Mesendoderm (in vitro differentiated cells): Measurements from ENCODE around the gene HTR6.
A peak's percentile ranks its signal among the peaks of the same experiment; 100 is the strongest.

Source experiments
- DNase-seq: peaks from one replicate; pipeline ENCODE4 v3.0.0; 2013
- H2AK5ac ChIP-seq: 2 replicates; pipeline ENCODE4 v1.6.1; 2013; ENCODE audit warnings: low read length, inconsistent platforms
- H2BK120ac ChIP-seq: 2 replicates; pipeline ENCODE4 v1.6.1; 2013; ENCODE audit warnings: low read depth, mild to moderate bottlenecking, low read length, moderate library complexity, mixed read lengths
- H2BK15ac ChIP-seq: replicated peaks from 2 replicates; pipeline ENCODE4 v1.6.1; 2013; ENCODE audit warnings: low read depth, mild to moderate bottlenecking, moderate library complexity
- H2BK5ac ChIP-seq: 2 replicates; pipeline ENCODE4 v1.6.1; 2013; ENCODE audit warnings: low read length, inconsistent platforms
- H3K18ac ChIP-seq: 2 replicates; pipeline ENCODE4 v1.6.1; 2013; ENCODE audit warnings: mild to moderate bottlenecking, low read length, mixed read lengths
- H3K23ac ChIP-seq: one replicate; pipeline ENCODE4 v1.6.1; 2013; ENCODE audit warnings: low read length
- H3K27ac ChIP-seq: 2 replicates; pipeline ENCODE4 v1.5.1; 2013; ENCODE audit warnings: low read depth, mild to moderate bottlenecking, inconsistent platforms, low read length, moderate library complexity
- H3K27me3 ChIP-seq: 2 replicates; pipeline ENCODE4 v1.6.1; 2013; ENCODE audit warnings: low read length, control low read depth, mild to moderate bottlenecking, inconsistent platforms; ENCODE audit not compliant: insufficient read depth, poor library complexity
- H3K36me3 ChIP-seq: 2 replicates; pipeline ENCODE4 v1.6.1; 2013; ENCODE audit warnings: low read length, inconsistent platforms; ENCODE audit not compliant: control insufficient read depth, insufficient read depth
- H3K4ac ChIP-seq: one replicate; pipeline ENCODE4 v1.6.1; 2013; ENCODE audit warnings: low read depth, mild to moderate bottlenecking, low read length, moderate library complexity
- H3K4me1 ChIP-seq: 2 replicates; pipeline ENCODE4 v1.6.1; 2013; ENCODE audit warnings: low read depth, low read length, inconsistent platforms; ENCODE audit not compliant: control insufficient read depth
- H3K4me2 ChIP-seq: 2 replicates; pipeline ENCODE4 v1.6.1; 2013; ENCODE audit warnings: low read length
- H3K4me3 ChIP-seq: 2 replicates; pipeline ENCODE4 v1.5.1; 2013; ENCODE audit warnings: mild to moderate bottlenecking, low read length
- H3K56ac ChIP-seq: one replicate; pipeline ENCODE4 v1.6.1; 2013; ENCODE audit warnings: low read length
- H3K79me1 ChIP-seq: 2 replicates; pipeline ENCODE4 v1.6.1; 2013; ENCODE audit warnings: low read length, inconsistent platforms
- H3K79me2 ChIP-seq: 2 replicates; pipeline ENCODE4 v1.6.1; 2013; ENCODE audit warnings: mild to moderate bottlenecking, low read length; ENCODE audit not compliant: control insufficient read depth, insufficient read depth
- H3K9ac ChIP-seq: 2 replicates; pipeline ENCODE4 v1.6.1; 2013; ENCODE audit warnings: low read length, inconsistent platforms
- H4K5ac ChIP-seq: one replicate; pipeline ENCODE4 v1.6.1; 2013; ENCODE audit warnings: low read length
- H4K8ac ChIP-seq: one replicate; pipeline ENCODE4 v1.6.1; 2013; ENCODE audit warnings: low read depth, mild to moderate bottlenecking, control low read depth, low read length, moderate library complexity
- WGBS: extraction: QIAGEN DNeasy Blood & Tissue Kit; methylation state at CpG from one replicate; pipeline ENCODE4 v1.1.7; 2013; ENCODE audit warnings: low lambda C conversion rate, missing lambda C conversion rate; ENCODE audit not compliant: insufficient coverage; ENCODE audit errors: extremely low coverage; 5-methylcytosine and 5-hydroxymethylcytosine counted together

The HTR6 gene

DNA sequence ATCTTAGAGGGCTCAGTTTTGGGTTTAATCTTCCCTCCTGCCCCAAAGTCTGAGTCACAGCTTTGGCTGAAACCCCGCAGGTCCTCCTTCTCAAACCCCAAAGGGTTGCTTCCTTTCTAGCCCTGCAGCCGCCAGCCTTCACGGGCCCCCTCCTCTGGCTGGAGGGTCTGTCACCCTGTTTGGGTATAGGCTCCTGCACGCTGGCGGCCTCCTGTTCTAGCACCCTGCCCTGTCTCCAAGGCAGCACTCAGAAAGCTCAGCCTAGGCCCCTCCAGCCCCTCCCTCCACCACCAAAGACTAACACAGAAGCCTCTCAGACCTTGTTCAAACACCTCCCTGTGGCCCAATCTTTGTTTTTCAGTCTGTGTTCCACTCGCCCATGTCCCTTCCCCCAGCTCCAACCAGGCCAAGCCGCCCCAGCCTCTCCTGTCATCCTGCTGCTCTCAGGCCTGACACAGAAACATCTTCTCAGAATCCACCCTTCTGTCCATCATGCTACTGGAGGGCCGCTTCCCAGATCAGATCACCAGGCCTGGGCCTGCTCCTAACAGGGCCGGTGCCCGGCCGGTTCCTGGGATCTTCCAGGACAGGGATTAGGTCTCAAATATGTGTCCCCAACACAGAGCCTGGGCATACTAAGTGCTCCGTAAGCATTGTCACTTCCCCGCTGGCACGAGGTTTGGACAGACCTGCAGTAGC lies 35.6 kb downstream of the HTR6 start:
- Histone ChIP-seq H3K23ac (no peak overlapping the region), H3K36me3 (no peaks in the 10 kb centered on the region), H2AK5ac (no peak overlapping the region), H3K79me1 (no peaks in the 10 kb centered on the region), H3K4me3 (no peak overlapping the region), H3K27ac (no peak overlapping the region), H4K8ac (no peak overlapping the region), H3K79me2 (no peaks in the 10 kb centered on the region), H3K4me2 (no peak overlapping the region), H4K5ac (no peak overlapping the region), H3K56ac (no peak overlapping the region), H2BK120ac (no peak overlapping the region), H3K9ac (no peak overlapping the region), H3K18ac (no peak overlapping the region), H2BK15ac (no peak overlapping the region), H3K27me3 (no peaks in the 10 kb centered on the region), H2BK5ac (no peak overlapping the region), H3K4me1 (no peaks in the 10 kb centered on the region), H3K4ac (no peak overlapping the region)
- WGBS: no CpG with 5 or more reads among the region's 14 CpGs
- DNase-seq: no peak

DNA sequence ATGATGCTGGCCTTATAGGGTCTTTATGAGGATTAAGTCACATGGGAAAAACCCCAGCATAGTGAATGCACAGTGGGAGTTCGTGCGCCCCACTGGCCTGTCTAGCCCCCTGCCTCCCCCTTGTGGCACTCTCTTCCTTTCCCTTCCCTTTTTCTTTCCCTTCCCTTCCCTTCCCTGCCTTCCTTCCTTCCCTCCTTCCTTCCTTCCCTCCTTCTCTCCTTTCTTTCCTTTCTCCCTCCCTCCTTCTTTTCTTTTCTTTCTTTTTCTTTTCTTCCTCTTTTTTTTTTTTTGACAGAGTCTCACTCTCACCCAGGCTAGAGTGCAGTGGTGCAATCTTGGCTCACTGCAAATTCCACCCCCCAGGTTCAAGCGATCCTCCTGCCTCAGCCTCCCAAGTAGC lies 38.6 kb downstream of the HTR6 start:
- no peaks in the 10 kb centered on the region for H3K36me3 ChIP-seq

DNA sequence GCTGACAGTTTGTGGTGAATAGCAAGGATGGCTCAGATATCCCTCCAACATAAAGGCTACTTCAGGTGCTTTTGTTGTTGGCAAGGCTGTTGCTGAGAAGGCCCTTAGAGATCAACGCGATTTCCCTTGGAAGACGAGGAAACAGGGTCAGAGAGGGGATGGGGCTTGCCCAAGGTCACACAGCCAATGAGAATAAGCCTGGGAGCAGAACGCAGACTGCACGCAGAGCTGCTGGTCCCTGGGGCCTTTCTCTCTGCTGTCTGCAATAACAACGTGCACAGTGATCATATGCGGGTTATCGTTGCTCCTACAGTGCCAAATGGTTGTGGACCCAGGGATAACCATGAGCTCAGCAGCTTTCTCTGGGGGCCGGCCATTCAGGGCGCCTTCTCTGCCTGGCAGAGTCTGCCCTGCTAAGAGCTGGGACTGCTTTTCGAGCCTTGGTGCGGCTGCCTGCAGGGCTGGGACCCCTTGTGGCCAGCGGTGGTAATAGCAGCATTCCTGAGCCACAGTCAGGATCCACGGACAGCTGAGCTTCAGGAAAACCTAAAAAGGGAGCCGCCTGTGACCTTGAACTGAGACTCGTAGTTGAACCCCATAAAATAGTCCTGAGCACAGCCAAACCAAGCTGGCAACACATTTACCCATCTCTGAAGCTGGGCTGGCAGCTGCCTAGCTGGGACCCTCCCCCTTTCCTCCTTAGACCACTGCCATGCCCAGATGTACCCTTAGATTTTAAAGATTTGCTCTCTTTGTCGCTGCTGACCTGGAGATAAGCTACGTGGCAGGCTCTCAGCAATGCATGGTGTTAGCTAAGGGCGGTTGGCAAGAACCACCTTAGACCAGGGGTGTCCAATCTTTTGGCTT lies 39.8 kb downstream of the HTR6 start:
- no peak overlapping the region for H4K5ac ChIP-seq
- H3K4me3 ChIP-seq: no peak overlapping the region
- no peak overlapping the region for H3K9ac ChIP-seq
- no peak overlapping the region for H3K27ac ChIP-seq
- no peaks in the 10 kb centered on the region for H3K79me2 ChIP-seq
- no peak overlapping the region for H2BK5ac ChIP-seq
- no peak overlapping the region for H2AK5ac ChIP-seq
- H3K18ac ChIP-seq: no peak overlapping the region
- H3K56ac ChIP-seq: no peak overlapping the region
- H4K8ac ChIP-seq: no peak overlapping the region
- no peak overlapping the region for H2BK120ac ChIP-seq
- no peak overlapping the region for H3K23ac ChIP-seq
- no peak overlapping the region for H3K4ac ChIP-seq
- H2BK15ac ChIP-seq: no peak overlapping the region
- no peaks in the 10 kb centered on the region for H3K27me3 ChIP-seq
- DNase-seq: peak; percentile 85
- no peak overlapping the region for H3K4me2 ChIP-seq
- H3K79me1 ChIP-seq: no peaks in the 10 kb centered on the region
- no peaks in the 10 kb centered on the region for H3K36me3 ChIP-seq
- no peaks in the 10 kb centered on the region for H3K4me1 ChIP-seq
- WGBS: no CpG with 5 or more reads among the region's 19 CpGs

More for the DNA sequence above, 38.6 kb downstream of the HTR6 start:
- H2AK5ac ChIP-seq: no peak overlapping the region
- no peak overlapping the region for H3K27ac ChIP-seq
- no peak overlapping the region for H3K23ac ChIP-seq
- H2BK5ac ChIP-seq: no peak overlapping the region
- no peak overlapping the region for H3K4me2 ChIP-seq
- no peak overlapping the region for H3K9ac ChIP-seq
- no peak overlapping the region for H4K8ac ChIP-seq
- H3K79me2 ChIP-seq: no peaks in the 10 kb centered on the region
- H3K79me1 ChIP-seq: no peaks in the 10 kb centered on the region
- no peak overlapping the region for H2BK120ac ChIP-seq
- WGBS: no CpG with 5 or more reads among the region's 3 CpGs
- no peak for DNase-seq
- H3K56ac ChIP-seq: no peak overlapping the region
- no peak overlapping the region for H3K18ac ChIP-seq
- H3K27me3 ChIP-seq: no peaks in the 10 kb centered on the region
- H4K5ac ChIP-seq: no peak overlapping the region
- no peak overlapping the region for H2BK15ac ChIP-seq
- no peak overlapping the region for H3K4ac ChIP-seq
- H3K4me3 ChIP-seq: no peak overlapping the region
- H3K4me1 ChIP-seq: no peaks in the 10 kb centered on the region

DNA sequence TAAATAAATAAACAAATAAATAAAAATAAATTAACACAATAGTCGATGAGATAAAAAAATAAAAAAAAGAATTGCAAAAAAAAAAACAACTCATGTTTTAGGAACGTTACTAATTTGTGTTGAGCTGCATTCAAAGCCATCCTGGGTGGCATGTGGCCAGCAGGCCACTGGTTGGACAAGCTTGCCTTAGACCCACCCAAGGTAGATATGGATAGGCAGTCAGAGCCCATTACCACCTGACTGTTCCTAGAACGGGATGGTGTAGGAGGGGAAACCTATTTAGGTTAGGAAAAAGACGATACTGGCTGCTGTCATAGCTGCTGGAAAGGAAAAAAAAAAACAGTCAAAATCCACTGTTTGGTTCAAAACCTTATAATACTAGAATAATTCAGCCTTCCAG lies 40.8 kb downstream of the HTR6 start:
- Histone ChIP-seq H3K4me3 (no peak overlapping the region), H3K36me3 (no peaks in the 10 kb centered on the region), H3K27me3 (no peaks in the 10 kb centered on the region), H2AK5ac (no peak overlapping the region), H2BK15ac (no peak overlapping the region), H3K27ac (no peak overlapping the region), H4K8ac (no peak overlapping the region), H3K23ac (no peak overlapping the region), H3K4me1 (no peaks in the 10 kb centered on the region), H2BK120ac (no peak overlapping the region), H3K4me2 (no peak overlapping the region), H3K79me1 (no peaks in the 10 kb centered on the region), H4K5ac (no peak overlapping the region), H3K56ac (no peak overlapping the region), H3K18ac (no peak overlapping the region), H3K9ac (no peak overlapping the region), H3K4ac (no peak overlapping the region), H3K79me2 (no peaks in the 10 kb centered on the region), H2BK5ac (no peak overlapping the region)
- no CpG with 5 or more reads among the region's 4 CpGs for WGBS
- DNase-seq: no peak

DNA sequence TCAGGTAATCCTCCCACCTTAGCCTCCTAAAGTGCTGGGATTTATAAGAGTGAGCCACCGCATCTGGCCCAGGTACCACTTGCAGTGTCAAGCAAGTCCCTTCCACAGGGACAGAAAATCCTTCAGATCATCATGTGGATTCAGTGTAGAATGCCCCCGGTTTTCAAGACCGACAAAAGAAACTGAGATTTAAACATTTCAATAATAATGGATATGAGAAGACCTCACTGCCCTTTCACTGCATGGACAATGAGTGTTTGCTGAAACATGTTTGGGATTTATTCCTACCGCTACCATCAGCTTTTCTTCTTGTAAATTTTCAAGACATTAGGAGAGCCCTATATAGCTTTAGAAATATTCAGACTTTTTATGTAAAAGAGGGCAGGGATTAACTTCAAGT lies 41.5 kb downstream of the HTR6 start:
- H2BK5ac ChIP-seq: no peak overlapping the region
- no peak overlapping the region for H3K4ac ChIP-seq
- H4K8ac ChIP-seq: no peak overlapping the region
- H4K5ac ChIP-seq: no peak overlapping the region
- no peak overlapping the region for H3K23ac ChIP-seq
- no peaks in the 10 kb centered on the region for H3K27me3 ChIP-seq
- no peaks in the 10 kb centered on the region for H3K79me1 ChIP-seq
- no peak overlapping the region for H3K56ac ChIP-seq
- H2BK120ac ChIP-seq: no peak overlapping the region
- no peaks in the 10 kb centered on the region for H3K4me1 ChIP-seq
- H2AK5ac ChIP-seq: no peak overlapping the region
- no peak overlapping the region for H3K4me3 ChIP-seq
- H2BK15ac ChIP-seq: no peak overlapping the region
- WGBS: no CpG with 5 or more reads among the region's 4 CpGs
- H3K79me2 ChIP-seq: no peaks in the 10 kb centered on the region
- no peak overlapping the region for H3K27ac ChIP-seq
- no peak overlapping the region for H3K18ac ChIP-seq
- no peak for DNase-seq
- no peak overlapping the region for H3K9ac ChIP-seq
- no peaks in the 10 kb centered on the region for H3K36me3 ChIP-seq
- no peak overlapping the region for H3K4me2 ChIP-seq
